MV-4-11 (cell line): ENCODE data around the gene ATG3.
"Not testable (repeated sequence)": the region's sequence is repeated elsewhere in the genome, so short reads cannot be mapped to it uniquely, and the experiment has no call there.

Experiments
- DNase-seq: peaks from one replicate; lab custom pipeline; 2025; lab: John Stamatoyannopoulos, UW

Gene ATG3

GRCh38 chr3:112560721-112561483 is 860 bp downstream of the ATG3 start:
- DNase-seq: peak; percentile 53

GRCh38 chr3:112560307-112560706 is 1.5 kb downstream of the ATG3 start:
- DNase-seq: no peak

- DNase-seq: peak; percentile 84
Observed at GRCh38 chr3:112557976-112558375, 3.8 kb downstream of the ATG3 start.

- peak; percentile 52 for DNase-seq
Observed at GRCh38 chr3:112555535-112556170, 6.1 kb downstream of the ATG3 start.

- no peak for DNase-seq
Observed at GRCh38 chr3:112550859-112551258, 10.9 kb downstream of the ATG3 start.

- DNase-seq: no peak
Observed at GRCh38 chr3:112546216-112546759, 15.5 kb downstream of the ATG3 start.

GRCh38 chr3:112539825-112540650 is 21.7 kb downstream of the ATG3 start:
- peak; percentile 51 for DNase-seq

- peak; percentile 20 for DNase-seq
Observed at GRCh38 chr3:112531358-112531781, 30.4 kb downstream of the ATG3 start.

GRCh38 chr3:112530573-112530972 is 31.2 kb downstream of the ATG3 start:
- DNase-seq: no peak

- not testable (repeated sequence) for DNase-seq
Observed at GRCh38 chr3:112524127-112524526, 37.6 kb downstream of the ATG3 start.

GRCh38 chr3:112519424-112520001 is 42.2 kb downstream of the ATG3 start:
- DNase-seq: peak; percentile 67

GRCh38 chr3:112518970-112519369 is 42.8 kb downstream of the ATG3 start:
- DNase-seq: not testable (repeated sequence)

GRCh38 chr3:112514527-112515128 is 47.1 kb downstream of the ATG3 start:
- DNase-seq: no peak

- no peak for DNase-seq
Observed at GRCh38 chr3:112512320-112512719, 49.4 kb downstream of the ATG3 start.

GRCh38 chr3:112508860-112509259 is 52.9 kb downstream of the ATG3 start:
- DNase-seq: peak; percentile 53

- no peak for DNase-seq
Observed at GRCh38 chr3:112508261-112508660, 53.5 kb downstream of the ATG3 start.

- peak; percentile 50 for DNase-seq
Observed at GRCh38 chr3:112505907-112506306, 55.9 kb downstream of the ATG3 start.

GRCh38 chr3:112504123-112504522 is 57.6 kb downstream of the ATG3 start:
- no peak for DNase-seq

- no peak for DNase-seq
Observed at GRCh38 chr3:112503304-112503972, 58.3 kb downstream of the ATG3 start.

GRCh38 chr3:112500621-112501020 is 61.1 kb downstream of the ATG3 start:
- DNase-seq: no peak
